ENCODE data around the gene ZNF524.
A peak's percentile ranks its signal among the peaks of the same experiment; 100 is the strongest.
"Not testable (repeated sequence)": the region's sequence is repeated elsewhere in the genome, so short reads cannot be mapped to it uniquely, and the experiment has no call there.

Gene ZNF524

GRCh38 chr19:55578761-55579747 is 21.0 kb upstream of the ZNF524 start:
- Mint-ChIP-seq H3K9me3 (no peaks in the 10 kb centered on the region), H3K4me3 (peak overlapping the region; percentile 93), H3K27me3 (no peaks in the 10 kb centered on the region), H3K36me3 (peaks cover 12% of the 10 kb centered on the region), H3K4me1 (peaks cover 19% of the 10 kb centered on the region), H3K27ac (peak overlapping the region; percentile 92)

DNA sequence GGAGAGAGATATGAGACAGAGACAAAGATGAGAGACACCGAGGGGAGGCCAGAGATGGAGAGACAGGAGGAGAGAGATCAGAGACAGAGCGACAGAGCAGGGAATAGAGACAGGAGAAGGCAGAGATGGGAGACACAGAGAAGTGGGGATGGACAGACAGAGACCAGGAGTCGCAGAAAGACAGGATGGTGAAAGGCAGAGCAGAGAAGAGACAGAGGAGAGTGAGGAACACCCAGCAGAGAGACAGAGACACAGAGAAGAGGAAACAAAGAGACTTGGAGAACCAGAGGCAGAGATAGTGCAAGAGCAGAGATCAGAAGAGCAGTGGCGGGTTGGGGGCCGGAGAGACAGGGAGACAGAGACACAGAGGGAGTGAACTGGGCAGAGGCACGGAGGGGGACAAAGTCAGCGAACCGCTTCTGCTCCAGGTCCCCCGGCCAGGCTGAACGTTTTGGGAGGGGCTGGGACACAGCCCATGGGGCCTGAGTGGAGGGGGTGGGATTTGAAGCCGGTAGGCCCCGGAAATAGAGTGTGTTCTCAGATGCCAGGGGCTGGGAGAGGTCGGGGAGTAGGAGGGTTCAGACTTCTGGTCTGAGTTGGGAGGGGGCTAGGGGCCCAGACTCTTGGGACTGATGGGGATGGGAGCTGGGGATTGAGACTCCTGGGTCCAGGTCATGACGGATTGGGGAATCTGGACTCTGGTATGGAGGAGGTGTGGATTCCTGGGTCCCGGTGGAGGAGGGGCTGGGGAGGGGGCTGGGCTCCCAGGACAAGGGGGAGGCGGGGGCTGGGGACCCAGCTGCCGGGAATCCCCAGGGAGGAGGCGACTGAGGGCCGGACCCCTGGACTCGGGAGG is 20.1 kb upstream of the ZNF524 start:
- H3K27ac Mint-ChIP-seq: peak overlapping the region; percentile 92
- H3K4me3 Mint-ChIP-seq: peak overlapping the region; percentile 93
- H3K9me3 Mint-ChIP-seq: no peaks in the 10 kb centered on the region
- H3K27me3 Mint-ChIP-seq: no peaks in the 10 kb centered on the region
- H3K36me3 Mint-ChIP-seq: peaks cover 12% of the 10 kb centered on the region
- peaks cover 19% of the 10 kb centered on the region for H3K4me1 Mint-ChIP-seq

DNA sequence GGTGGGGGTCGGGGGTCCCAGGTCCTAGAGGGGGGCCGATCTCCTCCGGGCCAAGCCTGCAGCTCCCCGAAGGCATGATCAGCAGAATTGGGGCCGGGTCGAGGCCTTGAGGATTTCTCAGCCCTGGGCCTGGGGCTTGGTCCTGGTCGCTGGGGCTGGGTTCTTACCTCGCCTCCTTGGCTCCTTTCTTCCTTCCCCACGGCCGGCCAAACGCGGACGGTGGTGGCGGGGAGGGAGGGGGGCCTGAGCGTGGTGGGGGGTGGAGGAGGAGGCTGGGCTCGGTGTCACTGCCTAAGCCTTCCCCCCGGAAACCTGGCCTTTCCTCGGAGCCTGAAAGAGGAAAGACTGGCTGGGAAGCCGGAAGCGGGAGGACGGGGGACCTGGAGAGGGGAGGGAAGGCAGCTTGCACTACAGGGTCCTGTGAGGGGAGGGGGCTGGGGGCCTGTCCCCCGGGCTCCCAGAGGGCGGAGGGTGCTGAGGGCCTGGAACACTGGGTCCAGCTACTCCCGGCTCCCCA is 19.4 kb upstream of the ZNF524 start, which contains the start of gene ZNF579:
TSS of gene ZNF579 (minus strand) at position 221 of the 517 bp plus-strand sequence. CDS start 1,209 bp downstream, outside the sequence.
- Mint-ChIP-seq H3K36me3 (peaks cover 12% of the 10 kb centered on the region), H3K27ac (peak within 1 kb of the TSS; percentile 92), H3K9me3 (no peaks in the 10 kb centered on the region), H3K27me3 (no peaks in the 10 kb centered on the region), H3K4me3 (peak within 1 kb of the TSS; percentile 93), H3K4me1 (peaks cover 26% of the 10 kb centered on the region)

GRCh38 chr19:55581145-55581822 is 18.8 kb upstream of the ZNF524 start:
- Mint-ChIP-seq H3K4me1 (peaks cover 32% of the 10 kb centered on the region), H3K27me3 (no peaks in the 10 kb centered on the region), H3K36me3 (peaks cover 12% of the 10 kb centered on the region), H3K4me3 (peak overlapping the region; percentile 85), H3K27ac (peak overlapping the region; percentile 80), H3K9me3 (no peaks in the 10 kb centered on the region)

DNA sequence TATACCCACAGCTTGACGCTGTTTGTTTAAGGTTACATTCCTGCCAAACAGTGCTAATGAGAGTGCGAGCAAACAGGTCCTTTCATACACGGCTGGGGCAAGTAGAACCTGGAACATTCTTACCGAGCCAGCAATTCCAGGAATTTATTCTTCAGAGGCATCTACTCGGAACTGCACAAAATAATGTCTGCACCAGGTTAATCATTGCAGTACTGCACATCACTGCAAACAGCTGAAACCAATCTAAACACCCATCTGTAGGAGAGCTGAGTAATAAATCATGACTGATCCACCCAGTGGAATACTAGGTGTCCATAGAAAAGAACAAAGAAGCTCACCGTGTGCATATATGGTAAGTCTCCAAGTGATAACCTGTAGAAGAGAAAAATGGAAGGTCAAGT is 18.3 kb upstream of the ZNF524 start:
- Mint-ChIP-seq H3K9me3 (no peaks in the 10 kb centered on the region), H3K36me3 (peaks cover 10% of the 10 kb centered on the region), H3K4me1 (peaks cover 37% of the 10 kb centered on the region), H3K4me3 (peak overlapping the region; percentile 85), H3K27ac (peak overlapping the region; percentile 59), H3K27me3 (no peaks in the 10 kb centered on the region)

GRCh38 chr19:55582284-55582683 is 17.8 kb upstream of the ZNF524 start:
- not testable (repeated sequence) for H3K36me3 Mint-ChIP-seq, H3K4me3 Mint-ChIP-seq, H3K27me3 Mint-ChIP-seq, H3K9me3 Mint-ChIP-seq
- H3K4me1 Mint-ChIP-seq: peaks cover 42% of the 10 kb centered on the region
- H3K27ac Mint-ChIP-seq: peak overlapping the region; percentile 59

- not testable (repeated sequence) for H3K36me3 Mint-ChIP-seq, H3K27ac Mint-ChIP-seq, H3K27me3 Mint-ChIP-seq, H3K9me3 Mint-ChIP-seq, H3K4me3 Mint-ChIP-seq
- H3K4me1 Mint-ChIP-seq: peaks cover 45% of the 10 kb centered on the region
Observed at GRCh38 chr19:55583897-55584296, 16.2 kb upstream of the ZNF524 start.

- Mint-ChIP-seq H3K27ac (peak overlapping the region; percentile 91), H3K9me3 (no peaks in the 10 kb centered on the region), H3K36me3 (peaks cover under 1% of the 10 kb centered on the region)
Observed at GRCh38 chr19:55584871-55585270, 15.2 kb upstream of the ZNF524 start.

DNA sequence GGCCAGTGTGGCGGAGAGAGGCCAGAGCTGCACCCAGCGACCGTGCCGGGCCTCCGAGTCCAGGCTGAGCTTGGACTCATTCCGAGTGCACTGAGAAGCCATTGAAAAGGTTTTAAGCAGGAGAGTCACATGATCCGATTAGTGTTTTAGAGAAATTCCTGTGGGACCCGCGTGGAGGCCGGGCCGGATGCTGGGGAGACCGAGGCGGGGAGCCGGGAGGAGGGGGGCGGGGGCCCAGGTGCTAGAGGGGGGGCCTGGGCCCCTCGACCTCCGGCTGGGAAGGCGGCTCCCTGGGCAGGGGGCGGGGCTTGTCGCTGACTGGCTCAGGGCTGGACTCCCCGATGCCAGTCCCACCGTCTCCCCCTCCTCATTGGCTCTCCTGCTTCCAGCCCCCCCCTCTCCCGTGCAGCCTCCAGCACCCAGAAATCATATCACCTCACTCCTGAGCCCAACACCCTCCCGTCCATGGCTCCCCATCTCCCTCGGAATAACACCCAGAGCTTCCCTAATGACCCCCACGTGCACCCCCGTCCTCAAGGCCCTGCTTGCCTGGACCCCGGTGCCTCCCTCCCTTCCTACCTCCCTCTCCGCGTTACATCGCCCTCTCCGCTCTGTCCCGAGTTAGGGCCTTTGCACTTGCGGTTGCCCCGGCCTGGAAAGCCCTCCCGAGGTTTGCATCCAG is 14.3 kb upstream of the ZNF524 start:
- no peaks in the 10 kb centered on the region for H3K27me3 Mint-ChIP-seq
- peak overlapping the region; percentile 43 for H3K27ac Mint-ChIP-seq
- no peaks in the 10 kb centered on the region for H3K9me3 Mint-ChIP-seq

More at GRCh38 chr19:55584871-55585270, 15.2 kb upstream of the ZNF524 start:
- peaks cover 44% of the 10 kb centered on the region for H3K4me1 Mint-ChIP-seq
- no peak overlapping the region for H3K4me3 Mint-ChIP-seq
- no peaks in the 10 kb centered on the region for H3K27me3 Mint-ChIP-seq

GRCh38 chr19:55586976-55587668 is 13.0 kb upstream of the ZNF524 start:
- H3K27ac Mint-ChIP-seq: peak overlapping the region; percentile 46
- no peaks in the 10 kb centered on the region for H3K27me3 Mint-ChIP-seq
- H3K4me1 Mint-ChIP-seq: peaks cover 30% of the 10 kb centered on the region

More for the DNA sequence above, 14.3 kb upstream of the ZNF524 start:
- Mint-ChIP-seq H3K4me3 (peak overlapping the region; percentile 88), H3K4me1 (peaks cover 42% of the 10 kb centered on the region), H3K36me3 (no peaks in the 10 kb centered on the region)

DNA sequence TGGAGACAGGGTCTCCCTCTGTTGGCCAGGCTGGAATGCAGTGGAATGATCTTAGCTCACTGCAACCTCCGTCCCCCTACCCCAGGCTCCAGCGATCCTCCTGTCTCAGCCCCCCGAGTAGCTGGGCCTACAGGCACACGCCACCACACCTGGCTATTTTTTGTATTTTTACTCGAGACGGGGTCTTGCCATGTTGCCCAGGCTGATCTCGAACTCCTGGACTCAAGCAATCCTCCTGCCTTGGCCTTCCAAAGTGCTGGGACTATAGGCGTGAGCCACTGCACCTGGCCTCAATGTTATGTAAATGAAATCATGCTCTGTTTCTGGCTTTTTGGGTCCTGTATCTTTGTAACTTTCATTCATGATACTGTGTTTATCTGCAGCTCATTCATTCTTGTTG is 11.3 kb upstream of the ZNF524 start:
- H3K36me3 Mint-ChIP-seq: peaks cover 5% of the 10 kb centered on the region
- H3K4me1 Mint-ChIP-seq: peaks cover 28% of the 10 kb centered on the region
- H3K27ac Mint-ChIP-seq: peak overlapping the region; percentile 23
- H3K9me3 Mint-ChIP-seq: no peaks in the 10 kb centered on the region
- H3K4me3 Mint-ChIP-seq: no peak overlapping the region
- H3K27me3 Mint-ChIP-seq: no peaks in the 10 kb centered on the region

More at GRCh38 chr19:55586976-55587668, 13.0 kb upstream of the ZNF524 start:
- Mint-ChIP-seq H3K36me3 (peaks cover 4% of the 10 kb centered on the region), H3K9me3 (no peaks in the 10 kb centered on the region), H3K4me3 (peak overlapping the region; percentile 88)

DNA sequence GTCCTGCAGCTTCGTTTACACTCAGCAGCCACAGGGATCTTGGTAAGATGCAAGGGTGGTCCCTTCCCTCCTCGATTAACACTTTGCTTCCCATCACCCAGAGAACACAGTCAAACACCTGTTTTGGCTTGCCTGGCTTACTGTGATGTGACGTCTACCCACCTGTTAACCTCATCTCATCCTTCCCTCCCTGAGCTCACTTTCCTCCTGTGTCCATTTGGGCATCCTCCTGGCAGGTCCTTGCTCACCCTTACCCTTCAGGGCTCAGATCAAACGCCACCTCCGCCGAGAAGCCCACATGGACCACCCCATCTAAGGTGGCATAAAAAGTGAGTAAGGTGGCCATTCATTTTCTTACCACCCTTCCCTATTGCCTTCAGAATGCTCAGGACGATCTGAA is 10.0 kb upstream of the ZNF524 start:
- peaks cover 28% of the 10 kb centered on the region for H3K4me1 Mint-ChIP-seq
- H3K36me3 Mint-ChIP-seq: peaks cover 11% of the 10 kb centered on the region
- H3K4me3 Mint-ChIP-seq: no peak overlapping the region
- no peaks in the 10 kb centered on the region for H3K9me3 Mint-ChIP-seq
- no peak overlapping the region for H3K27ac Mint-ChIP-seq
- H3K27me3 Mint-ChIP-seq: no peaks in the 10 kb centered on the region

DNA sequence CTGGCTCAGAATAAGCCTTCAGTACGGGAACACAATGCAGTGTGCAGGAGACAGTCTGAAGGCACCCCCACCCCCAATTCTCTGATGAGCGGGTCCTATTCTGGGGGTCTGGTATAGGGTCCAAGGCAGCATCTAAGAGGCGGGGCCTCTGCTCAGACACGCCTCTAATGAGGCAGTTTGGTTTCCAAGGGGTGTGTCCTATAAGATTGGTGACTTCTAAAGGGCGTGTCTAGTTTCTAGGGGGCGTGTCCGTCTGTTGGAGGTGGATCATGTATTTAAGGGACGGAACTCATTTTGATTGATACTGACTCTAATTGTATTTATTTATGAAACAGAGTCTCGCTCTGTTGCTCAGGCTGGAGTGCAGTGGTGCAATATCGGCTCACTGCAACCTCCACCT is 9.5 kb upstream of the ZNF524 start:
- Mint-ChIP-seq H3K27ac (no peak overlapping the region), H3K4me3 (no peak overlapping the region), H3K9me3 (no peaks in the 10 kb centered on the region), H3K27me3 (no peaks in the 10 kb centered on the region), H3K36me3 (peaks cover 16% of the 10 kb centered on the region), H3K4me1 (peaks cover 23% of the 10 kb centered on the region)

- Mint-ChIP-seq H3K4me1 (peaks cover 13% of the 10 kb centered on the region), H3K27ac (no peak overlapping the region), H3K9me3 (no peaks in the 10 kb centered on the region), H3K36me3 (peaks cover 21% of the 10 kb centered on the region), H3K4me3 (no peak overlapping the region), H3K27me3 (no peaks in the 10 kb centered on the region)
Observed at GRCh38 chr19:55591555-55591954, 8.5 kb upstream of the ZNF524 start.

Data from activated naive CD4-positive, alpha-beta T cell treated with anti-CD3 and anti-CD28 coated beads, Interleukin-2, amount 50 U/mL, for 24 hours (primary cell).